H1 (cell line): ENCODE measurements around the gene C11orf58. TPM values are rescaled to one million over a fixed set of nuclear protein-coding genes. Genes with fewer than 3 reads are reported as not detected.

Experiments
- ASH2L ChIP-seq: fragments of 200-600, 300-600 bp; sonication (generic); IDR thresholded peaks from one replicate; pipeline ENCODE4 v1.7.1; 2017; ENCODE audit warnings: low read length
- CHD7 ChIP-seq: fragments of 300-600 bp; sonication (generic); IDR thresholded peaks from 2 replicates; pipeline ENCODE4 v1.7.1; 2012; ENCODE audit warnings: low read length, moderate library complexity, mild to moderate bottlenecking, inconsistent platforms; ENCODE audit not compliant: insufficient replicate concordance
- E2F6 ChIP-seq: IDR thresholded peaks from 2 replicates; pipeline ENCODE4 v1.6.1; 2012; ENCODE audit warnings: inconsistent platforms
- TBP ChIP-seq: IDR thresholded peaks from 2 replicates; pipeline ENCODE4 v1.6.1; 2011; ENCODE audit warnings: low read depth, low read length, improper control_type of control experiment
- polyA plus RNA-seq, 7 experiments: library from polyadenylated mRNA; depleted of rRNA in 3 of 7; stranded (reverse) in 5 of 7; unstranded in 2 of 7; fragments of >200 nt in 5 of 7; fragments of 200-250 nt in 2 of 7; gene quantifications; 1 replicate in 5 of 7; 2 replicates in 1 of 7; 4 replicates in 1 of 7; pipeline versions ENCODE4 v1.2.1 to v1.2.3, GENCODE V29; 2011 to 2013; ENCODE audit warnings: missing spikeins in 2 of 7, mixed read lengths in 2 of 7
- total RNA-seq: library from RNA; stranded (reverse); fragmentation: NEBNext Ultra II Directional; extraction: Animal tissue kit (Norgen Biotek cat#: 25700); gene quantifications from 2 replicates; pipeline ENCODE4 v1.2.1, GENCODE V29; 2021

C11orf58 gene
- total and polyA plus RNA-seq, 2 of the 8 experiments (the other 6 are each of a cell fraction or from before 2014, with no cell fraction given): 70.7 to 181 TPM

GRCh38 chr11:16776711-16777612 lies 38.5 kb downstream of the C11orf58 start (continued):
- TF ChIP-seq E2F6 (no peak), CHD7 (no peak), TBP (no peak), ASH2L (no peak)
